Superior temporal gyrus (tissue), 1 donor: ENCODE data around the gene RPGRIP1L.

Experiments used
- DNase-seq: peaks from one replicate; pipeline ENCODE4 v3.0.0-alpha.2; 2016; ENCODE audit errors: extremely low spot score

RPGRIP1L gene

DNA sequence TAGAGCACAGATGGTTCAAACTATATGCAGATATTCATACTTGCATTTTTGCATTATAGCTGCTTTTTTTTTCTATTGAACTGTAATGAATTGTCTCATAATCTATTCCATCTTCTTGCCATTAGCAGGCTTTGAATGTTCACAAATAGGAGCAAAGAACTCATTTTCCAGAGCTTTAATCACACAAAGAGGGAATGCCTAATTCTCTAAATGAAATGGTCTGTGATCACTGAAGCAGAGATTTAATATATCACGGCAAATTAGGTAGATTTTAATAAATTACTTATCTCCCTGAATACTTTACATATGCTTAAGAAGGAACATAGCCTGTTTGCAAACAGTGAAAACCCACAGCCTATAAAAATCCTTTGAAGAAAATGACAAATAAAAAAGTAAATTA is 103.0 kb downstream of the RPGRIP1L start:
- DNase-seq: no peak

DNA sequence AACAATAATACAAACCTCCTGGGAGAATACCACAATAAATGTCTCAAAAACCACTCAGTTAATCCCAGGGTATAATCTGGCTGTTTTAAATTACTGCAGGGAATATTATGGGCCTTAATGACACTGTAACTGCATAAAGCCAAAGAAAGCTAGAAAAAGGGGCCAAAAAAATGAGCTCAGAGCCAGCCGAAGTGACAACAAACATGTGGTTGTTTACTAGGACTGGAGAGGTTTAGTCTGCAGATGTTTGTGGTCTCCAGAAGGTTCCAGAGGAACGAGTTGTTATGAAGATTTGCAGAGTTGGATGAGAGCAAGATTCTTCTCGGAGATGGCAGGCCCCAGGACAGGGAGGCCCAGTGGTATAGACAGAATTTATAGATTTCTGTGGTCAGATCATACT is 103.5 kb downstream of the RPGRIP1L start:
- no peak for DNase-seq

DNA sequence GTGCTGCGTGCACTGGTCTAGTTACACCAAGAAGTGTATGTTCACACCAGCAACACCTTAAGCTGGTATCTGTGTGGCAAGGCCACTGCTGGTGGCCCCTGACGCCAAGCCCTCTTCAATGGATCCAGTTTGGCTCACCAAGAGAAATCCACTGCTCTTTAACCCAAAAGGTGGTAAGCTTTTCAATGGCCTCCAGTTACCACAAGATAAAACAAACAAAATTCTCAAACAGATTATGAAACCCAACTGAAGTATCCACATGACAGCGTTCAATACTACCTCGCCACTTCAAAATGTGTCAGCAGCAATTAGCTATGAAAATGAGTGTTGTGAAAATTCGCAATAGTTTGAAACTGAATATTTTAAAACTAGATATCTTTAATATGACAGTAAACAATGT is 104.1 kb downstream of the RPGRIP1L start:
- no peak for DNase-seq

DNA sequence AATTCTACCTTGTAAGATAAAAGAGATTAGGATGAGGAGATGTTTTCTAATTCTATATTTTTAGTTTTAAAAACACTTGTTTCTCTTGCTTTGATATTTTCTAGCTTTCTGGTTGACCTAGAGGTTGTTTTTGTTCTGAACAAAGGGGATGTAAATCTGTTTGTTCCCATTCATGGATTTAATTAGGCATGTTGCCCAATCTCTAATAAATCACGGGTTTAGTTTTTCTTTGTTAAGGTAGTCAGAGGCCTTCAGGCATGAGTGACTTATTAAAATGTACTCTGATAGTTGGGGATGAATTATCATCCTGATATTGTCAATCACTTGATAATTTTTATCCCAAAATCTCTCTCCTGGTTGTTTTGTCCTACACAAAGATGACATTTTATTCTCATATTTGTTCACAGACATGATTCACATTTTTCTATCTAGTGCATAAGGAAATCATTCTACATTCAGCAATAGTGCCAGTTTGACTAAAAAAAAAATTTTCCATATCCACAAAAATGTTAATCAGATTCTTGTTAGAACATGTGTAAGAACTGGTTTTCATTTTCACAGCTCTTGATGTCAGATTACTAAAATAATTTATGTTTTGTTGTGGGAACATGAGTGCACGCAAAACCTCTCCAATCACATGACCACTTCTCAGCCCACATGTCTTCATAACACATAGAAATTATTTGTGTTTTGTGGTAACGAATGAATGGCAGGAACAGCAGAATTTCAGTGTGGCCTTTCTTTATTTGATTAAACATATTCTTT is 105.0 kb downstream of the RPGRIP1L start:
- DNase-seq: peak; percentile 17

DNA sequence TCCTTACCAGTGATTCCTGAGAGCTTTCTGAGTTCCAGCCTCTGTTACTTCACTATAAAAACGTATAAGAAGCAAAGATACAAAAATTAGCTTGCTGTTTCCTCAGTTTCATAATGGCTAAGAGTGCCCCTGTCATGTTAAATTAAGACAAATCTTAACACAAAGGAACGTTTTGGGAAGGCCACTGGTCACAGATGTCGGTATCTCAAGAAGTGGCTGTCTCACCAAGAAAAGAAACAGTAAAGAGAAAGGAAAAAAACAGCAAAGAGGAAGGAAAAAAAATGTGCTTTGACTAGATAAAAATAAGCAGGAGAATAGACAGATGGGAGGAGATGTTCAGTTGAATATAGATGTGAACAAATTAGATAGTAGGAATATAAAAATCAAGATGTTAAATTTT is 105.9 kb downstream of the RPGRIP1L start:
- DNase-seq: peak; percentile 20

DNA sequence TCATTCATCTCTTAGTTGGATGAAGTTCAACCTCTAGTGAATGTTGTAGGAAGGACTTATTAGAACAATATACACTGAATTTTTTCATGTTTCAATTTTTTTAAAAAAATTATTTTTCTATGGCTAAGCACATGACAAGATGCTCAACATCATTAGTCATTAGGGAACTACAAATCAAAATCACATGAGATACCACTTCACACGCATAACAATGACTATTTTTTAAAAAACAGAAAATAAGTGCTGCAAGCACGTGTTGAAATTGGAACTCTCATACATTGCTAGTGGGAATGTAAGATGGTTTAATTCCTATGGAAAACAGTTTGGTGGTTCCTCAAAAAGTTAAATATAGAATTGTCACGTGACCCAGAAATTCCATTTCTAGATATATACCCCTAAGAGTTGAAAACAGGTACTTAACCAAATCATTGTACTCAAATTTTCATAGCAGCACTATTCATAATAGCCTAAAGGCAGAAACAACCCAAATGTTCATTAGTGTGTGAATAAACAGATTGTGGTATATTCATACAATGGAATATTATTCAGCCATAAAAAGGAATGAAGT is 115.5 kb downstream of the RPGRIP1L start:
- no peak for DNase-seq

DNA sequence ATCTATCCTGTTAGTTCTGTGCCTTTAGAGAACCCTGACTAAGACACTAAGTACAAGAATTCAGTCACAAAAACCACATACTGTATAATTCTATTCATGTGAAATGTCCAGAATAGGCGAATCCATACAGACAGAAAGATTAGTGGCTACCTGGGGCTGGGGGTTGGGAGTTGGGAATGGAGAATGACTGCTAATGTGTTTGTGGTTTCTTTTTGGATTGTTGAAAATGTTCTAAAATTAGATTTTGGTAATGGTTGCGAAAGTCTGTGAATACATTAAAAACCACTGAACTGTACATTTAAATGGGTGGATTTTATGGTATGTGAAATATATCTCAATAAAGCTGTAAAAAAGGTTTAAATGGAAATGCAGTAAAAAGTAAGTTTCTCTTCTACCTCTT is 120.3 kb downstream of the RPGRIP1L start:
- DNase-seq: no peak

DNA sequence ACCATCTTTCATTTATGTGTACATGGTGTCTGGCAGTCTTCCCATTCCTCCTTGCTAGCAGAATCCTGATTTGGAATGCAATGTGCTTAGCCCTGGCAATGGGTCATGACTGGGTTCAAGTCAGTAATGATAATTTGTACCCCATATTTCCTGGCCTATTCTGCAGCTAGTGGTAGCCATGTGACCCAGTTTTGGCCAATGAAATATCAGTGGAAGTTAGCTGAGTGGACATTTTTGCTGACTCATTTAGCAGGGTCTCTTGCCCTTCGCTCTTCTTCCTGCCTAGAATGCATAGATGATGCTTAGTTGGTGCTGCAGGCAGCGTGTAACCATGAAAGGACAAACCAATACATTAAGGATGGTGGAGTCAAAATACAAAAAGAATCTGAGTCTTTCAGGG is 121.9 kb downstream of the RPGRIP1L start:
- DNase-seq: no peak

DNA sequence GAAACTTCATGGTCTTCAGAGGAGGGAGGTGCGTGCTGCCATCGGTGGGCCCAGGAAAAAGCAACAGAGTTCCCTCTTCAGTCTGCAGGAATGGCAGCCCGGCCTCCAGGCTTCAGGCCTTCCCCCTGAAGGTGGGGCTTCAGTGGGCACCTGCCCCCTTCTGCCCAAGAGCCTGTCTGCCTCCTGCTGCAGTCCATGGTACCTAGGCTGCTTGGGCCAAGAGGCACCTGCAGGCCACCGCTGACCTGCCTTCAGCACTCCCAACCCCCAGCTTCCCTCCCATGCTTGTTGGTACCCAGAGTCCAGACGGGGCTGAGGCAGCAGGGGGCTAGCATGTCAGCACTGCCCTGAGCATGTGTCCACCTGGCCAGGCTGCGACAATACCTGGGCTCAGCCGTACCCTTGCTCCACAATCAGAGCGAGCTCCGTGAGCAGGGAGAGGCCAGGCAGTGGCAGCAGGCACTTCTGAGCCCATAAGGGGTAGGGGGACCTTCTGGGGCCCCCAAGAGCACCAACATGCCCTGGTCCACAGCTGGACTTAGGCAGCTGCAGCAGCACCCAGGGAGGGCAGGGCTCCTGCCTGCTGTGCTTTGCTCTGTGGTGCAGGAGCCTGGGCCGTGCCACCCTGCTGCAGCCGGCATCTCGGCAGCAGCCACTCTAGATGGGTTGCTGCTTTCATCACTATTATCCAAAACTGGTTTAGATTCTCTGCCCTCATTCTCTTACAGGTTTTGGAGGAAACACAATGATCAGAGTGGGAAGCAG is 123.4 kb downstream of the RPGRIP1L start:
- no peak for DNase-seq

DNA sequence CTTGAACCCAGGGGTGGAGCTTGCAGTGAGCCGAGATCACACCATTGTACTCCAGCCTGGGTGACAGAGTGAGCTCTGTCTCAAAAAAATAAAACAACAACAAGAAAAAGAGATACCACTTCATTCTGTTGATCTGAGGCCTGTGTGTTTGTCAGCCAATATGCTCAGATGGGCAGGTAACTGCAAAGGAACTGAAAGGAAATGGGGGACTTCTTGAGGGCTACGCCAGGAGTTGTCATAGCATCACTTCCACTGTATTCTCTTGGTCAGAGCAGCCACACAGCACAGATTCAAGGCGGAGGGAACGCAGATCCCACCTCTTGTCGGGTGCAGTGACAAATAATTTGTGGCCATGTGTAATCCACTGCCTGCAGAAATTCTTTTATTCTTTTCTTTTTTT is 126.8 kb downstream of the RPGRIP1L start:
- DNase-seq: no peak

DNA sequence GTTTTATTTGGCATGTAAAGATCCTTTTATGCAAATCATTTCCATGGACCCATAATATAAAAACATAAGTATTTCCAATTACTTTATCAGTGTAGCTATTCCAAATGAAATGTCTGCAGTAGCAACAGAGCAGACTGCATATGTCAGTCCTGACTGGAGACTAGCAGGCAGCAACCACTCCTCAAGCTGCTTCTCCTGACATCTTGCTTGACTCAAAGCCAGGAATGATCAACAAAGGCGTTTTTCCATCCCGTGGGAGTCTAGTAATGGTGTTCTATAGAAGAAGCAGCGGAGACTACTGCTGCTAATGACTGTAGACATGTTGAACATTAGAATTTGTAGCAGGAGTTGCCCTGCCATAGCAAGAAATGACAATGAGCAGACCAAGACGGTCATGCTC is 127.4 kb downstream of the RPGRIP1L start:
- DNase-seq: no peak

DNA sequence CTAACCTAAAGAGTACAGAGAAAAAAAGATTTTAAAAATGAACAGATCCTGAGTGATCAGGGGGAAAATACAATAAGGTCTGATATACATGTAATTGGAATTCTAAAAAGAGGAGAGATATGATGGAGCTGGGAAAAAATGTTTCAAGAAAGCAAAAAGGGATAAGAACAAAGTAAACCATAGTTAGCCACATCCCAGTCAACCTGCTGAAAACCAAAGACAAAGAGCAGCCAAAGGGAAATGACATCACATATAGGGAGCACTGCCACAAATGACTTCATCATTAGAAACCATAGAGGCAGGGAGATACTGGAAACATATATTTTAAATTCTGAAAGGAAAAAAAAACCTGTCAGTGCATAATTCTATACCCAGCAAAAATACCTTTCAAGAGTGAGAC is 131.9 kb downstream of the RPGRIP1L start:
- DNase-seq: no peak

DNA sequence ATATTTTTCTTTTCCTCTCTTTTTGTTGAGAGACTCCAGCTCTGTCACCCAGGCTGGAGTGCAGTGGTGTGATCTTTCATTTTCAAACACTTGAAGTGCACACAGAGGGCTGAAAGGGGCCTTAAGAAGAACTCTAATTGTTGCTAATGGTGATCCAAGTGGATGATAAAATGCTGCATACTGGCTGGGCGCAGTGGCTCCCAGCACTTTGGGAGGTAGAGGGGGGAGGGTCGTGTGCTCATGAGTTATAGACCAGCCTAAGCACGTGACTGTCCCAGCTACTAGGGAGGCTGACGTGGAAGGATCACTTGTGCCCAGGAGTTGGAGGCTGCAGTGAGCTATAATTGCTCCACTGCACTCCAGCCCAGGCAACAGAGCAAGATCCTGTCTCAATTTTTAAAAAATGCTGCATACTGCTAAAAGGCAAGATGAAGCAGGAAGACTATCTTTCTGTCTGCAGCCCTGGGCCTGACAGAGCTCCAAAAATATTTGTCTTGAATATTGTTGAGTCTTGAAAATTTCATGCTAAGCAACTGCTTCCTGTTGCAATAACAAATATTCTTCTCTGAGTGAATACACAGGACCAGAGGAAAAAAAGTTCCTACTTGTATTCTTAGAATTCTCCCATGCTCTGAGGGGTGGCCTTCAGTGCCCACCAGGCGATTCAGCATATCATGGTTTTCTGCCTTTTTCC is 137.0 kb downstream of the RPGRIP1L start:
- DNase-seq: no peak

DNA sequence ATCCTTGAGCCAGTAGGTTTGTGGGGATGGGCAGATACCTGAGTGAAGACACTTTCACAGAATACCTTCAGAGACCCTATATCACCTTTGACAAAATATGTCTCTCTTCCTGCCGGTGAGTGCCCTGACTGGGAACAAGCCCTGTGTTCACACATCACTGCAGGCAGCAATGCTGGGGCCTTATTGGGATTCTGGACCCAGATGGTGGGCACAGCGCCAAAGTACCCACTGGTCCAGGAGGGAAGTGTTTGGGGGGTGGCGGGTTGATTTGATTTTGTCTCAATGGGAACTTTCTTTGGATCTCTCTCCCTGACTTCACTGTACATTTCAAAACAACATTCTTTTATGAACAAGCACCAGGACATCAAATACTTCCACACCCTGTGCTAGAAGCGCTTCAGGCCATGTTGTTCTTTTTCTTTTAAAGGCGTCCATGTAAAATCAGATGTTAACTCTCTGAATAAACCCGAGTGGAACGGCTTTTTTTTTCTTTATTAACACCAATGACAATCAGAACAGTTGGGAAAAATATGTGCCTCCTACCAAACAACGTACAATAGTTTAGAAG is 138.3 kb downstream of the RPGRIP1L start:
- no peak for DNase-seq

DNA sequence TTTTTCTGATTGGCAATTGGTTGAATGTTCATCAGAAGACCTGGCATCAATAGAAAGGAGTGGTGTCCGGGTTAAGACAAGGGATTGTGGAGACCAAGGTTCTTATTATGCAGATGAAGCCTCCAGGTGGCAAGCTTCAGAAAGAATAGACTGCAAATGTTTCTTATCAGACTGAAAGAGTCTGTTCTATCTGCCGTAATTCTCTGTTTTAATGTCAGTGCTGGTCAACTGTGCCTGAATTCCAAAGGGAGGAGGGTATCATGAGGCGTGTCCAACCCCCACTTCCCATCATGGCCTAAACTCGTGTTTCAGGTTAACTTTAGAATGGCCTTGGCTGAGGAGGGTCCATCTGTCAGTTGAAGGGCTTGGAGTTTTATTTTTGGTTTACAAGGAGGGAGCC is 140.2 kb downstream of the RPGRIP1L start:
- no peak for DNase-seq

DNA sequence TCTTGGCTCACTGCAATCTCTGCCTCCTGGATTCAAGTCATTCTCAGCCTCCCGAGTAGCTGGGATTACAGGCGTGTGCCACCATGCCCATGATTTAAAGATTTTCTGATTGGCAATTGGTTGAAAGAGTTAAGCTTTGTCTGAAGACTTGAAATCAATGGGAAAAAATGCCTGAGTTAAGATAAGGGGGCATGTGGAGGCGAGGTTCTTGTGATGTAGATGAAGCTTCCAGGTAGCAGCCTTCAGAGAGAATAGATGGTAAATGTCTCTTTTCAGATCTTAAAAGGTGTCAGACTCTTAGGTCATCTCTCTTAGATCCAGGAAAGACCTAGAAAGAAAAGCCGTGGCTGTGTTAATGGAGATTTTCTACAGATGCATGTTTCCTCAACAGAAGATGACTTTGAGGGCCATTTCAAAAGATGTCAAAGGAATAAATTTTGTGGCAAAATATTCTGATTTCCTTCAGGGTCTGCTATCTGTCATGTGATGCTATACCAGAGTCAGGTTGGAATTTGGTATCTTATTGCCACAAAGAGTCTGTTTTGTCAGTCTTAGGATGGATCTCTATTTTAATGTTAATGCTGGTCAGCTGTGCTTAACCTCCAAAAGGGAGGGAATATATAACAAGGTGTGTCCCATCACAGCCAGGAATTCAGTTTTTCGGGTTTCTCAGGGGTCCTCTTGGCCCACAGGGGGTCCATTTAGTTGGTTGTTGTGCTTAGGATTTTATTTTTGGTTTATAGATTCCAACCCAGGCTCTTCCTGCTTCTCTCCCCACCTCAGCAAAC is 142.4 kb downstream of the RPGRIP1L start:
- no peak for DNase-seq

DNA sequence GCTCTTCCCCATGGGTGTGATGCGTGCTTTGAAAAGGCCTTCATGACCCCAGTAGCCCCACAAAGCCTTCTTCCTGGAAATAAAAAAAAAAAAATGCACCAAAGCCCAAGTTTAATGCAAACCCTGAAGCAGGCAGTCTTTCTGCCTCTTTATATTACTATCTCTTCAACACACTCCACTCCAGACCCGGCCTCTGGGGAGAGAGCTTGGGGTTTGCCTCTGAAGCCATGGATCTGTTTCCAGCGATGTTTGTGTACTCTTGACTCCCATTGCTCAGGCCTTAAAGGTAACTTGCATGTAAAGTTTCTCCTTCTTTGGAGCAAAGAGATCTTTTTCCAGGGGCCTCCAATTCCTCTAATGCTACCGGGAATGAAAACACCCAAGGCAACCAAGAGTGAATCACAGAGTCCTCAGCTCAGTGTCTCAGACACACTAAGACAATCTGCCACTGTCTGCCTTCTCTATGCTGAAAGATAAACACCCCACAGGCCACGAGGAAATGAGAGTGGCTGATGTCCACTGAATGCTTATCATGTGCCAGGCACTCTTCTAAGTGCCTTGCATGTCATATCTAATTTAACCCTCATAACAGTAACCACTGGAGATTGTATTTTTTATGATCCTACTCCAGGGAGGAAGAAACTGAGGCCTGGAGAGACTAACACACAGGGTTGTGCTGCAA is 144.2 kb downstream of the RPGRIP1L start:
- no peak for DNase-seq

DNA sequence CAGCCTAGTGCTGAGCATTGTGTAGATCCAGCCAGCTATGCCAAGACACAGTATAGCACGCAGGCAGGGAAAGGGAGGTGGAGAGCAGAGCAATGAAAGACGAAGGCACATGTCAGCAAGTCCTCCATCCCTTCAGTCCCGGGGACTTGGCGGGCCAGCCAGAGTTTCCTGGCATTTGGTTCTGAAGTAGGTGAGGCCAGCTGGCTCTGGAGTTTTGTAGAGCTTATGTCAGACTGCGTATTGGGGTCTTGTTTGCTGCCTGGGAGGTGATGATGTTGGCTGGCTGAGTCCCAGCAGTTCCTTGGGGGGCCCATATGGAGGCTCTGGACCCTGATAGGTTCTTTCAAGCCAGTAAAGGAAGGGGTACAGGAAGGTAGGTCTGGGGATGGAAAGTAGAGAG is 144.9 kb downstream of the RPGRIP1L start:
- no peak for DNase-seq

DNA sequence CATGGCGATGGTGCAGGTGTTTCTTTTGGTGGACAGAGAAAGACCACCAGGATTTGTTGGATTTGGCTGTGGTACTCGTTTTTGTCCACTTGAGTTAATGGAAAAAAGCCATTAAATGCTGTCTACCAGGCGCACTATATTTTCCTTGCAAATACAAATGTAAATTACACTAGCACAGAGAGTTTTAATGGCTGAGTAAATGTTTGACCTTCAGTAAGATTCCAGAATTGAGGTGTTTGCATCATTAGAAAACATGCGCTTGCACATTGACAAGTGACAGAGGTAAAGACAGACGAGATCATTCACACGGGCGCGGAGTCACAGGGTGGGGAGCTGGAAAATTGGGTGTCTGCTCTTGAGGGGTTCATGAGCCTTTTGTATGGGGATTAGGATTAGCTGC is 147.1 kb downstream of the RPGRIP1L start:
- no peak for DNase-seq

DNA sequence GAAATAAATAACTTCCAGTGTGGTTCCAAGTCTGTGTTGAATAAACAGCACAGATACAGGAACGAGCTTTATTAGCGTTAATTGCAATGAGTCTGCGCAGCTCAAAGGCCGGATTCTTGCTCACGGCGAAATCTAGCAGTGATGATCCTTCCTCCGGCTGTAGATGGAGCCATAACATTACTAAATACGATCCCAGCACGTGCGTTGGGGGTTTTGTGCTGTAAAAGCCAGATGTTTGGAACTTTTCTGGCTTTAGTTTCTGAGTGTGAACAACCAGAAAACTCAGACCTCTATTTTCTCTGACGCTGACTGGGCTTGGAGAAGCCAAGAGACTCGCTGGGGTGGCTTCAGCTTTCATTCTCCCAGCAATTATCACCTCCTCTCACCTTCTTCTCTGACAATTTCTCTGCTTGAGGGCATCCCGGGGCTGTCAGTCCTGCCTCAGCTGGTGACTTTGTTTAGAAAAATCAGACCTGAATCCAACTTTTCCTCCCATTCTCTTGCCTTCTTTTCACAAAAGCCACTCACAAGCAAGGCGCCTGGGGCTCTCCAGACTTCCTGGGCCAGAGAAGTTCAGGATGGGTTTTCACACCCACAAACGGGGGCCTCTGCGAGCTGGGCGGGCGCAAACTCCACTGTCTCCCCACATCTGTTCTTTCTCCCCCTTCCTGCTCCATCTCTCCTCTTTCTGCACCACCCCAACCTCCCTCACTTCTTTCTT is 153.5 kb downstream of the RPGRIP1L start:
- peak; percentile 85 for DNase-seq
